SK-N-MC (cell line): ENCODE data around the gene LYVE1.

Source experiments
- EZH2 ChIP-seq: fragments of 200-600 bp; sonication (generic); IDR thresholded peaks from one replicate; pipeline ENCODE4 v1.6.1; 2017; ENCODE audit warnings: antibody characterized with exemption
- FOXP2 ChIP-seq: optimal IDR thresholded peaks from 2 replicates; pipeline ENCODE3; 2011; ENCODE audit warnings: mild to moderate bottlenecking, moderate library complexity; ENCODE audit not compliant: insufficient read depth; ENCODE audit errors: extremely low read length, control extremely low read depth
- POLR2AphosphoS5 ChIP-seq: IDR thresholded peaks from 2 replicates; pipeline ENCODE4 v1.6.1; 2012; ENCODE audit warnings: mild to moderate bottlenecking, low read depth, low read length, borderline replicate concordance

GRCh38 chr11:10584071-10584501 is 15.6 kb upstream of the LYVE1 start:
- TF ChIP-seq POLR2AphosphoS5 (no peak), EZH2 (no peak), FOXP2 (no peak)
